NCI-H1694 (cell line): Measurements from ENCODE around the gene AP2B1.

ENCODE experiments used
- DNase-seq: peaks from one replicate; lab custom pipeline; 2025; lab: John Stamatoyannopoulos, UW

AP2B1 gene

GRCh38 chr17:35630530-35631148, 43.5 kb downstream of the AP2B1 start:
- no peak for DNase-seq

- no peak for DNase-seq
These were observed 53.9 kb downstream of the AP2B1 start for GRCh38 chr17:35641032-35641431.

- DNase-seq = no peak
These were observed 58.8 kb downstream of the AP2B1 start for GRCh38 chr17:35645923-35646322.

- DNase-seq = no peak
These were observed 64.3 kb downstream of the AP2B1 start for GRCh38 chr17:35651467-35651866.

GRCh38 chr17:35653619-35654361, 66.7 kb downstream of the AP2B1 start:
- no peak for DNase-seq

- no peak for DNase-seq
These were observed 68.2 kb downstream of the AP2B1 start for GRCh38 chr17:35655303-35655702.

GRCh38 chr17:35660902-35661301, 73.8 kb downstream of the AP2B1 start:
- no peak for DNase-seq

- no peak for DNase-seq
These were observed 77.6 kb downstream of the AP2B1 start for GRCh38 chr17:35664685-35665084.

GRCh38 chr17:35665662-35666061, 78.5 kb downstream of the AP2B1 start:
- no peak for DNase-seq

GRCh38 chr17:35666070-35666469, 78.9 kb downstream of the AP2B1 start:
- DNase-seq = no peak

- no peak for DNase-seq
These were observed 79.9 kb downstream of the AP2B1 start for GRCh38 chr17:35666967-35667532.

GRCh38 chr17:35668802-35669201, 81.7 kb downstream of the AP2B1 start:
- DNase-seq = no peak

GRCh38 chr17:35674552-35674951, 87.4 kb downstream of the AP2B1 start:
- DNase-seq = no peak

GRCh38 chr17:35676441-35676840, 89.3 kb downstream of the AP2B1 start:
- no peak for DNase-seq

GRCh38 chr17:35679007-35679682, 92.0 kb downstream of the AP2B1 start:
- no peak for DNase-seq

- DNase-seq = no peak
These were observed 96.5 kb downstream of the AP2B1 start for GRCh38 chr17:35683591-35683990.

GRCh38 chr17:35684055-35684802, 97.1 kb downstream of the AP2B1 start:
- no peak for DNase-seq

GRCh38 chr17:35692512-35693210, 105.5 kb downstream of the AP2B1 start:
- no peak for DNase-seq

GRCh38 chr17:35693662-35694061, 106.5 kb downstream of the AP2B1 start:
- no peak for DNase-seq

GRCh38 chr17:35694906-35695305, 107.8 kb downstream of the AP2B1 start:
- no peak for DNase-seq

- DNase-seq = no peak
These were observed 108.5 kb downstream of the AP2B1 start for GRCh38 chr17:35695613-35696012.

- no peak for DNase-seq
These were observed 111.7 kb downstream of the AP2B1 start for GRCh38 chr17:35698800-35699199.
